K562 (cell line): ENCODE data around the gene ZNRD2. TPM values are rescaled to one million over a fixed set of nuclear protein-coding genes. Genes with fewer than 3 reads are reported as not detected.

Experiments used
- CHD1 ChIP-seq: fragments of 200-600 bp; sonication (generic); IDR thresholded peaks from one replicate; pipeline ENCODE4 v1.6.1; 2012; ENCODE audit warnings: mild to moderate bottlenecking, moderate library complexity, low read length, inconsistent platforms
- CLOCK ChIP-seq: fragments of 250-450 bp; sonication (Bioruptor Pico); IDR thresholded peaks from 2 replicates; pipeline ENCODE4 v1.4.0; 2020; ENCODE audit warnings: mild to moderate bottlenecking, moderate library complexity, borderline replicate concordance
- CTCFL ChIP-seq: IDR thresholded peaks from 2 replicates; pipeline ENCODE4 v1.6.1; 2011; ENCODE audit warnings: borderline replicate concordance, low read depth, mild to moderate bottlenecking, moderate library complexity, low read length; ENCODE audit not compliant: insufficient read depth, poor library complexity, severe bottlenecking
- CXXC5 ChIP-seq: fragments of 250-450 bp; sonication (Bioruptor Pico); IDR thresholded peaks from 2 replicates; pipeline ENCODE4 v1.8.0; 2022; ENCODE audit warnings: inconsistent platforms, mild to moderate bottlenecking, moderate library complexity
- ELF1 ChIP-seq: fragments of 200-800 bp; sonication (Bioruptor generic); IDR thresholded peaks from 2 replicates; pipeline ENCODE4 v1.6.1; 2016; ENCODE audit warnings: missing genetic modification characterization, missing compliant biosample characterization
- MCM3 ChIP-seq: fragments of 450-650 bp; IDR thresholded peaks from 2 replicates; pipeline ENCODE4 v1.6.1; 2016
- NR2C2 ChIP-seq, 2 experiments: fragments of 200-800 bp in 1 of 2; sonication (Bioruptor generic) in 1 of 2; sonication (generic) in 1 of 2; formaldehyde crosslinking in 1 of 2; IDR thresholded peaks; 2 replicates each; pipeline versions ENCODE4 v1.6.1 to v1.8.0; 2016 to 2022; ENCODE audit warnings: mild to moderate bottlenecking in 1 of 2, missing compliant biosample characterization in 1 of 2, missing genetic modification characterization in 1 of 2, missing genetic modification reagents in 1 of 2
- POLR2G ChIP-seq: fragments of 200-400 bp; formaldehyde crosslinking; IDR thresholded peaks from 2 replicates; pipeline ENCODE4 v1.6.1; 2017; ENCODE audit warnings: low read depth, mild to moderate bottlenecking, antibody characterized with exemption, low read length, moderate library complexity
- TARDBP ChIP-seq: fragments of 450-650 bp; IDR thresholded peaks from 2 replicates; pipeline ENCODE4 v1.6.1; 2016
- ZBTB11 ChIP-seq, 3 experiments: fragments of 200-800 bp in 1 of 3; fragments of 250-450 bp in 1 of 3; fragments of 450-650 bp in 1 of 3; sonication (Bioruptor Pico) in 1 of 3; sonication (Bioruptor generic) in 1 of 3; formaldehyde crosslinking in 1 of 3; IDR thresholded peaks; 2 replicates each; pipeline versions ENCODE4 v1.6.1 to v1.8.0; 2016 to 2022; ENCODE audit warnings: mild to moderate bottlenecking in 2 of 3, missing genetic modification characterization in 2 of 3, missing compliant biosample characterization in 1 of 3, moderate library complexity in 1 of 3
- ZFP91 ChIP-seq: sonication (generic); formaldehyde crosslinking; IDR thresholded peaks from 2 replicates; pipeline ENCODE4 v1.8.0; 2022; ENCODE audit warnings: mild to moderate bottlenecking, missing genetic modification reagents
- polyA plus RNA-seq, 8 experiments: library from polyadenylated mRNA; depleted of rRNA in 4 of 8; stranded (reverse) in 5 of 8; unstranded in 3 of 8; fragments of >200 nt; fragmentation: Nextera tagmentation in 2 of 8; fragmentation: Illumina TruSeq in 1 of 8; extraction: Ambion mirVana in 2 of 8; extraction: Trizol in 1 of 8; gene quantifications; 2 replicates each; pipeline versions ENCODE4 v1.2.1 to v1.2.3, GENCODE V29; 2011 to 2014; ENCODE audit warnings: inconsistent platforms in 1 of 8, missing spikeins in 1 of 8
- total RNA-seq, 7 experiments: library from RNA; depleted of rRNA in 6 of 7; stranded (reverse); fragments of >200 nt in 6 of 7; fragmentation: Illumina TruSeq in 2 of 7; extraction: Trizol in 2 of 7; gene quantifications; 2 replicates each; pipeline versions ENCODE4 v1.2.1 to v1.2.3, GENCODE V29; 2011 to 2021; ENCODE audit warnings: low replicate concordance in 1 of 7

The ZNRD2 gene
- total and polyA plus RNA-seq, 9 of the 15 experiments (the other 6 are each of a cell fraction or from before 2014, with no cell fraction given) = 13.4 to 129 (median 60.4) TPM

GRCh38 chr11:65569973-65570918 lies at the start of gene ZNRD2 (continued):
- peak; percentile 45 for TF ChIP-seq CTCFL
- TF ChIP-seq ZBTB11 (CRISPR knock-in tag; IDR thresholded peaks at IDR 0.05) = peak; percentile 84 to 97 (median 95)
- TF ChIP-seq POLR2G = peak; percentile 87
- TF ChIP-seq NR2C2 (CRISPR knock-in tag; IDR thresholded peaks at IDR 0.05) = peak; percentile 81; the same call in 1 of the 2 replicates
- TF ChIP-seq NR2C2 (tag; IDR thresholded peaks at IDR 0.05) = peak; percentile 86
- TF ChIP-seq CXXC5 = peak; percentile 94
- no peak for TF ChIP-seq MCM3
- peak; percentile 53; the same call in 1 of the 2 replicates for TF ChIP-seq ZFP91 (CRISPR knock-in tag)
- TF ChIP-seq ELF1 (tag) = peak; percentile 75; the same call in 1 of the 2 replicates
- TF ChIP-seq CLOCK = no peak
- peak; percentile 18 for TF ChIP-seq CHD1
- TF ChIP-seq TARDBP = no peak; the same call in 1 of the 2 replicates
